Body of pancreas (tissue), 4 donors: ENCODE measurements around the gene DCANP1.

Experiments
- POLR2A ChIP-seq, 3 donors: fragments of 450-650 bp; IDR thresholded peaks; one replicate each; pipeline ENCODE4 v1.6.1; 2016; ENCODE audit warnings: antibody characterized with exemption in 3 of 3, mild to moderate bottlenecking in 2 of 3
- TF ChIP-seq, protein P1 (sequence below), 7 experiments: fragments of 450-650 bp in 4 of 7; fragments of 200-600 bp in 3 of 7; sonication (generic) in 3 of 7; IDR thresholded peaks; one replicate each; pipeline ENCODE4 v1.5.1; 2016 to 2019; ENCODE audit warnings: antibody characterized with exemption in 7 of 7

DNA sequence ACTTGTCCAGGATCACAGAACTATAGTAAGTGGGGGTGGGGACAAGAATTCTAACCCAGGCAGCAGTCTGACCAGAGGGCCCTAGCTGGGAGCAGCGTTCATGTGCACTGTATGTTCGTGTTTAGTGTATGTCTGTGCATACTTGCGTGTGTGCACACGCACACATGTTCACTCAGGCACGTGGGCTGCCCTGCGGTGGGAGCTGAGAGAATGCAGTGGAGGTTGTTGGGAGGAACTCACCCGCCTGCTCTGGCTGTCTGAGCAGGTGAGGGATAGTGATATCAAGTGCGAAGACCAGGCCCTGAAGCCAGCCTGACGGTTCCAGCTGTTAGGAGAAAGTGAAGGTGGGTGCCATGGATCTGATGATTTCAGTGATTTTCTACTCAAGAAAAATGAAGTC is 942 bp downstream of the DCANP1 start:
- no peak for TF ChIP-seq POLR2A (IDR thresholded peaks at IDR 0.05)
- TF ChIP-seq, protein P1, sequence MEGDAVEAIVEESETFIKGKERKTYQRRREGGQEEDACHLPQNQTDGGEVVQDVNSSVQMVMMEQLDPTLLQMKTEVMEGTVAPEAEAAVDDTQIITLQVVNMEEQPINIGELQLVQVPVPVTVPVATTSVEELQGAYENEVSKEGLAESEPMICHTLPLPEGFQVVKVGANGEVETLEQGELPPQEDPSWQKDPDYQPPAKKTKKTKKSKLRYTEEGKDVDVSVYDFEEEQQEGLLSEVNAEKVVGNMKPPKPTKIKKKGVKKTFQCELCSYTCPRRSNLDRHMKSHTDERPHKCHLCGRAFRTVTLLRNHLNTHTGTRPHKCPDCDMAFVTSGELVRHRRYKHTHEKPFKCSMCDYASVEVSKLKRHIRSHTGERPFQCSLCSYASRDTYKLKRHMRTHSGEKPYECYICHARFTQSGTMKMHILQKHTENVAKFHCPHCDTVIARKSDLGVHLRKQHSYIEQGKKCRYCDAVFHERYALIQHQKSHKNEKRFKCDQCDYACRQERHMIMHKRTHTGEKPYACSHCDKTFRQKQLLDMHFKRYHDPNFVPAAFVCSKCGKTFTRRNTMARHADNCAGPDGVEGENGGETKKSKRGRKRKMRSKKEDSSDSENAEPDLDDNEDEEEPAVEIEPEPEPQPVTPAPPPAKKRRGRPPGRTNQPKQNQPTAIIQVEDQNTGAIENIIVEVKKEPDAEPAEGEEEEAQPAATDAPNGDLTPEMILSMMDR (IDR thresholded peaks at IDR 0.05): no peak
